Calu3 (cell line): ENCODE measurements around the gene DCHS2. TPM values are rescaled to one million over a fixed set of nuclear protein-coding genes. Genes with fewer than 3 reads are reported as not detected.

ENCODE experiments used
- BruUV-seq: library from RNA; stranded (reverse); fragments of 400-500 nt; replicated peaks from 2 replicates; lab custom pipeline; 2021; lab: Mats Ljungman, UMichigan
- CTCF ChIA-PET: fragments of 300-600 bp; sonication (Branson Sonifier 250); formaldehyde crosslinking; loops from one replicate; lab custom pipeline; 2022; ENCODE audit warnings: antibody characterized with exemption; lab: Charles Lee
- DNase-seq: peaks from one replicate; pipeline ENCODE4 v3.0.0; 2022
- H3K27ac Mint-ChIP-seq: one replicate; pipeline ENCODE4 v1.8.0; 2022; ENCODE audit warnings: mixed read lengths; ENCODE audit not compliant: unreplicated experiment
- H3K27me3 Mint-ChIP-seq: one replicate; pipeline ENCODE4 v1.8.0; 2022; ENCODE audit warnings: mixed read lengths; ENCODE audit not compliant: unreplicated experiment
- H3K36me3 Mint-ChIP-seq: one replicate; pipeline ENCODE4 v1.8.0; 2022; ENCODE audit warnings: mild to moderate bottlenecking, moderate library complexity, mixed read lengths; ENCODE audit not compliant: insufficient read depth, unreplicated experiment
- H3K4me1 Mint-ChIP-seq: one replicate; pipeline ENCODE4 v1.8.0; 2022; ENCODE audit warnings: mild to moderate bottlenecking, low read depth, mixed read lengths; ENCODE audit not compliant: unreplicated experiment
- H3K4me3 Mint-ChIP-seq: one replicate; pipeline ENCODE4 v1.8.0; 2022; ENCODE audit warnings: mild to moderate bottlenecking, low read depth, moderate library complexity, mixed read lengths; ENCODE audit not compliant: unreplicated experiment
- H3K9me3 Mint-ChIP-seq: one replicate; pipeline ENCODE4 v1.8.0; 2022; ENCODE audit warnings: low read depth, mixed read lengths; ENCODE audit not compliant: unreplicated experiment
- intact Hi-C: fragments of 100-400 bp; cut with micrococcal nuclease; formaldehyde crosslinking; loops from one replicate; pipeline ENCODE4 v1.10.0; 2022; ENCODE audit not compliant: unreplicated experiment
- total RNA-seq: library from RNA; stranded (reverse); gene quantifications from 2 replicates; pipeline ENCODE4 v1.2.3, GENCODE V29; 2022
- TF ChIP-seq, protein P1 (sequence below): fragments of 200-600 bp; IDR thresholded peaks from one replicate; pipeline ENCODE4 v1.8.0; 2022; ENCODE audit warnings: antibody characterized with exemption; ENCODE audit not compliant: unreplicated experiment

Gene DCHS2
- total RNA-seq, 1 experiment from 2014 or later = 0.07 TPM

DNA sequence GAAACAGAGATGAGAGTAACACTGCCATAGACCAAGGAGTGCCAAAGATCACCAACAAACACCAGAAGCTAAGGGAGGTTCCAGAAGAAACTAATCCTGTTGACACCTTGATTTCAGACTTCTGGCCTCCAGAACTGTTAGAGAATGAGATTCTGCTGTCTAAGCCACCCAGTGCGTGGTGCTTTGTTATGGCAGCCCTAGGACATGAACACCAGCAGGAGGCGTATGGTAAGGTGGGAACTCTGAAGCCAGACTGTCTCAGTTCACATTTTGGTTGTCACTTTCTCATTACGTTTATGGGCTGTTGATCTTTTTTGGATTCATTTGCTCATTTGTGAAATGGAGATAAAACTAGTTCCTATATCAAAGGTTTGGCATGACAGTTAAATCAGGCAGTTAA, 142.9 kb downstream of the DCHS2 start:
- no peak overlapping the region for H3K27ac Mint-ChIP-seq
- no peak for DNase-seq
- H3K27me3 Mint-ChIP-seq = no peaks in the 10 kb centered on the region
- no peak overlapping the region for H3K4me3 Mint-ChIP-seq
- H3K9me3 Mint-ChIP-seq = no peaks in the 10 kb centered on the region
- intact Hi-C loops = no loop called here
- TF ChIP-seq, protein P1, sequence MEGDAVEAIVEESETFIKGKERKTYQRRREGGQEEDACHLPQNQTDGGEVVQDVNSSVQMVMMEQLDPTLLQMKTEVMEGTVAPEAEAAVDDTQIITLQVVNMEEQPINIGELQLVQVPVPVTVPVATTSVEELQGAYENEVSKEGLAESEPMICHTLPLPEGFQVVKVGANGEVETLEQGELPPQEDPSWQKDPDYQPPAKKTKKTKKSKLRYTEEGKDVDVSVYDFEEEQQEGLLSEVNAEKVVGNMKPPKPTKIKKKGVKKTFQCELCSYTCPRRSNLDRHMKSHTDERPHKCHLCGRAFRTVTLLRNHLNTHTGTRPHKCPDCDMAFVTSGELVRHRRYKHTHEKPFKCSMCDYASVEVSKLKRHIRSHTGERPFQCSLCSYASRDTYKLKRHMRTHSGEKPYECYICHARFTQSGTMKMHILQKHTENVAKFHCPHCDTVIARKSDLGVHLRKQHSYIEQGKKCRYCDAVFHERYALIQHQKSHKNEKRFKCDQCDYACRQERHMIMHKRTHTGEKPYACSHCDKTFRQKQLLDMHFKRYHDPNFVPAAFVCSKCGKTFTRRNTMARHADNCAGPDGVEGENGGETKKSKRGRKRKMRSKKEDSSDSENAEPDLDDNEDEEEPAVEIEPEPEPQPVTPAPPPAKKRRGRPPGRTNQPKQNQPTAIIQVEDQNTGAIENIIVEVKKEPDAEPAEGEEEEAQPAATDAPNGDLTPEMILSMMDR = no peak
- no peaks in the 10 kb centered on the region for H3K36me3 Mint-ChIP-seq
- BruUV-seq = no TSS peak
- CTCF ChIA-PET = no interaction called here
- H3K4me1 Mint-ChIP-seq = no peaks in the 10 kb centered on the region

DNA sequence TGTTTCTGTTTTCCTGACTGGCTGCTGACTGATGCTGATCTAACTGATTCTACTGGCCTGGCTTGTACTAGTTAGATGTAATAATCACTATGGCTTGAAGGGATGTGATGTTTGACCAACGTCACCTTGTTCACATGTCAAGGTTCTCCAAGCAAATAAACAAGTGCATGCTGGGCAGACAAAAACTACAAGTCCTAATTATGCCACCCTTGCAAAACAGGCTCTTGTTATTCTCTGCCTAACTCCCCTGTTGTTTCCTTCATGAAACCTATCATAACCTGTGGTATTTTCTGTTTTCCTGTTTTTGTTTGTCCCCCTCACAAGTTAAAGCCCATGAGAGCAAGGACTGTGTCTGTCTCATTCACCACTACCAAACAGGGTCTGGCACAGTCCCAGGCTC, 146.2 kb downstream of the DCHS2 start:
- no peak overlapping the region for H3K4me3 Mint-ChIP-seq
- H3K27ac Mint-ChIP-seq = no peak overlapping the region
- no peaks in the 10 kb centered on the region for H3K4me1 Mint-ChIP-seq
- CTCF ChIA-PET = no interaction called here
- H3K36me3 Mint-ChIP-seq = no peaks in the 10 kb centered on the region
- no peaks in the 10 kb centered on the region for H3K27me3 Mint-ChIP-seq
- intact Hi-C loops = no loop called here
- DNase-seq = no peak
- TF ChIP-seq, protein P1 = no peak
- H3K9me3 Mint-ChIP-seq = peaks cover 2% of the 10 kb centered on the region
- BruUV-seq = no TSS peak

DNA sequence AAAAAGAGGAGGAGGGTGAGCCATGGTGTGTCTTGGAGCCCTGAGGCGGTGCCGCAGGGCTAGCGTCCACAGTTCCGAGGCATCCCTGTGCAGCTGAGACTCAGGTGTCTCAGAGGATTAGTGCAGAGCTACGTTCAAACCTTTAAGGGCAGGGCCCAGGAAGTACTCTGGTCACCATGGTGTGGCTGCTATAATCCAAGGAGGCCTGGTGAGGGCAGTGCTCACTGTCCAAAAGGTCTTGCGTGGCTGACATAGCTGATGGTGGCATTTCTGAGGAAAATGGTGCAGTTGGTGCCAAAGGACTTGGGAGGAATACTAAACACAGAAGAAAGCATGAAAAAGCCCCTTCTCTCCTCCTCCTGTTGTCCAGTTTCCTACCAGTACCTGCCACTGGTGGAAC, 146.9 kb downstream of the DCHS2 start:
- CTCF ChIA-PET = no interaction called here
- H3K27ac Mint-ChIP-seq = no peak overlapping the region
- DNase-seq = no peak
- BruUV-seq = no TSS peak
- TF ChIP-seq, protein P1 = no peak
- no peaks in the 10 kb centered on the region for H3K27me3 Mint-ChIP-seq
- intact Hi-C loops = no loop called here
- H3K4me3 Mint-ChIP-seq = no peak overlapping the region
- no peaks in the 10 kb centered on the region for H3K4me1 Mint-ChIP-seq
- H3K36me3 Mint-ChIP-seq = no peaks in the 10 kb centered on the region
- peaks cover 2% of the 10 kb centered on the region for H3K9me3 Mint-ChIP-seq

DNA sequence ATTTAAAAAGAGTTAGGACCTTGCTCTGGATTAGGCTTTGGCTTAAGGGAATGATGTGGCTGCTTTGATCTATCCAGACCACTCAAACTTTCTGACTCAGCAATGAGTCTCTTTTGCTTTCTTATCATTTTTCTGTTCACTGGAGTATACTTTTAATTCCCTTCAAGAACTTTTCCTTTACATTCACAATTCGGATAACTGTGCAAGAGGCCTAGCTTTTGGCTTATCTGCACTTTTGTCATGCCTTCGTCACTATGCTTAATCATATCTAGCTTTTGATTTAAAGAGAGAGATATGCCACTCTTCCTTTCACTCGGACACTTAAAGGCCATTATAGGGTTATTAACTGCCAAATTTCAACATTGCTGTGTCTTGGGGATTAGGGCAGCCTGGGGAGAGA, 147.9 kb downstream of the DCHS2 start:
- Mint-ChIP-seq H3K4me1 (no peaks in the 10 kb centered on the region), H3K4me3 (no peak overlapping the region), H3K36me3 (no peaks in the 10 kb centered on the region), H3K27ac (no peak overlapping the region), H3K27me3 (no peaks in the 10 kb centered on the region), H3K9me3 (peaks cover 2% of the 10 kb centered on the region)
- CTCF ChIA-PET = no interaction called here
- no TSS peak for BruUV-seq
- DNase-seq = no peak
- intact Hi-C loops = no loop called here
- TF ChIP-seq, protein P1 = no peak
